Ammon's horn (tissue), 1 donor: ENCODE results near the gene HTATIP2.
"Not testable (repeated sequence)": the region's sequence is repeated elsewhere in the genome, so short reads cannot be mapped to it uniquely, and the experiment has no call there.

Experiments
- DNase-seq: peaks from one replicate; pipeline ENCODE4 v3.0.0-alpha.2; 2016; ENCODE audit warnings: low spot score

HTATIP2 gene

DNA sequence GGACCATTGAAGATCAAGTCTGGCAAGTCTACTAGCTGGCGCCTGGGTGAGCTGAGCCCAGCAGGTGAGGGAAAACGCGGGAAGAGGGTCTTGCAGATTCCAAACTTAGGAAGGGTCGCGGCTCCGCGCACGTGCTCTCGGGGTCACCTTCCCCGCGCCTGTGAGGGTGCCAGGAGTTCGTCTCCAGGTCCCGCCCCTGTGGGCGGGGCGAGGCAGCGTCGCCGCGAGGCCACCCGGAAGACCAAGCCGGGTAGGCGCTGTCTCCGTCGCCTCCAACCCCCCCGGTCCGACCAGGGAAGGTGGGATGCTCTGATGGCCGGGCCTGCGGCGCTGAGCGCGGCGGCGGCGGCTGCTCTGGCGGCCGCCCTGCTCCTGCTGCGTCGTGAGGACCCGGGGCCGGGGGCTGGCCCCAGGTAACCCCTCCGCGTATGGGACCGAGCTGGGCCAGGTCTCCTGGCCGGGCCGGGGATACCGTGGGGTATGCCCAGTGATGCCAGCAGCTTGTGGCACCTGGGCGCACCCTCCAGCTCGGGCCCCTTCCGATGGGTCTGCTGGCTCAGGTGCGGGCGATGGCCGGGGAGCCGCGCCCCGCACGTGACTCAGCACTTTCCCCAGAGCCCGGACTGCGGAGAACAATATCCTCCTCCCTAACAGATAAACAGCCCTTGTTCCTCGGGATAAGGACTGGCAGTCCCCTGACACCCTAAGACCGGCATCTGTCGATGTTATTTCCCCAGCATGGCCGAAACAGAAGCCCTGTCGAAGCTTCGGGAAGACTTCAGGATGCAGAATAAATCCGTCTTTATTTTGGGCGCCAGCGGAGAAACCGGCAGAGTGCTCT, at the start of gene HTATIP2:
HTATIP2 (plus strand) TSS at position 215 of the 841 bp plus-strand sequence; CDS start at position 739, 524 bp downstream.
- peak; percentile 81 for DNase-seq

DNA sequence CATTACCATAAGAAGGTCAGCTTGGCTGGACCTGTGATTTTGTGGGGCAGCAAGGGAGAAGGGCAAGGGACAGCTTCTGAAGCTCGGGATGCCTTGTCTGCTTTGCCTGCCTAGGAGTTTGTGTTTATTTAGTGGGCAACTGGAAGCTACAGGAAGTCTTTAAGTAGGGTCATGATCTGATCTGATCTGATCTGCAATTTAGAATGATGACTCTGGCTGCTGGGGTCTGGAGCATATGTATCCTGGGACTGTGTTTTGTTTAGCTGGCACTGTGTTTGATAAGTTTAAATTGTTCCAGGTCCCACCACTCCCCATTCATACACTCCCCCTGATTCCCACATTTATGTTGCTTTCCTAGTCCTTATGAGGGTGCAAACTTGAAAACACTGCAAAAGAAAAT, 47.7 kb upstream of the HTATIP2 start:
- no peak for DNase-seq

DNA sequence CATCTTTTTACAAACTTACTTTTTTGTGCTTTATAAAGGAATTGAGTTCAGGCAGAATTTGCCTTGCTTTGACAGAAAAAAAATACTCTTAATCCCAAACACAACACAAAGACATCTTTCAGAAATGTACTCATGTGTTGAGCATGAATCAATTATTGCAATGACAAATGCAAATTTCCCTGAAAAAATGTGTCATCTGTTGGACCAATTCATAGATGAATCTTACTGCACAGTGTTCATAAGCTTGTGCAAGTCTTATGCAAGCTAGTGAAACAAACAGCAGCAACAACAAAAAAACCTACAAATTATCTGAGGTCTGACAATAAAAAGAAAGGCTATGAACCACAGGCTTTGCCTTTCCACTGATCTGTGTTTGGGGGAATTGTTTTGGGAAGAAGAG, 42.3 kb upstream of the HTATIP2 start:
- no peak for DNase-seq

DNA sequence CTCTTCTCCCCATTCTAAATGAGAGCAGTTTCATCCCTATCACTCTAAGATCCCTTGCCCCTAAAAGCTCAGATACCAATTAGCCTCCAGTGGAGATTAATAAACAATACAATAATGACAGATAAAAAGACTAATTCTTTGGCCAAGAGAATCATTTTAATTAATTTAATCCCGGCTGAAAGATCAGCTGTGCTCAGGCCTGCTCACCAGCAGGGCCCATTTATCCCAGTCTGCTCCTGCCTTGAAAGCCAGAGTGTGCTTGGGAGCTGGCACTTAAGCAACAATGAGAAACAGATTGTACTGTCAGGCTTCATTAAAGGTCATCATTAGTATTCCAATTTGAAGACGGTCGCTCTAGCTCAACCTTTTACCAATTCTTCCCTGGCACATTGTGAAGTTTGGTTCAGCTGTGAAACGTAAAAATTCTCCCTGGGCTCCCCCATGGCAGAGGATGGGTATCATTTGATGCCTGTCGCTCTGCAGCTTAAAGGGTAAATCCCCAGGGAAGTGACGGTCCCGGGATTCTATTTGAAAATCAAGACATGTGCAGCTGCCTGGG, 36.1 kb upstream of the HTATIP2 start:
- no peak for DNase-seq

DNA sequence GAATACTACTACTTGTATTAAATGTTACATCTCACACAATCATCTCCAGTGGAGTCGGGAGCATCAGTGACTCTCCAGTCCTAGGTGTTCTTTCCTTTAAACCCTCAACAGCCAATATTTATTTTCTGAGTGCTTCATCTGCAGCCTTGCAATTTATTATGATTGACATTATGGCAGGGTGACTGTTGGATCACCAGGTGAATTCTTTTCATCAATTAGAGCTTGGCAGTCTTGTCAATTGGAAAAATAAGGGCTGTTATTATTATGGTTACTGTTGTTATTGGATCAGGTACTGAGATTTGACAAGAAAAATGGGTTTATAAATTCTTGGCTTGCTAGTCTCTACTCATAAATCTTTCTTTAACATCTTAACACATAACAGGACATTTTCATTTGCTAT, 27.5 kb upstream of the HTATIP2 start:
- no peak for DNase-seq

- DNase-seq = peak; percentile 66
Measured at GRCh38 chr11:20337526-20338154, 25.9 kb upstream of the HTATIP2 start.

DNA sequence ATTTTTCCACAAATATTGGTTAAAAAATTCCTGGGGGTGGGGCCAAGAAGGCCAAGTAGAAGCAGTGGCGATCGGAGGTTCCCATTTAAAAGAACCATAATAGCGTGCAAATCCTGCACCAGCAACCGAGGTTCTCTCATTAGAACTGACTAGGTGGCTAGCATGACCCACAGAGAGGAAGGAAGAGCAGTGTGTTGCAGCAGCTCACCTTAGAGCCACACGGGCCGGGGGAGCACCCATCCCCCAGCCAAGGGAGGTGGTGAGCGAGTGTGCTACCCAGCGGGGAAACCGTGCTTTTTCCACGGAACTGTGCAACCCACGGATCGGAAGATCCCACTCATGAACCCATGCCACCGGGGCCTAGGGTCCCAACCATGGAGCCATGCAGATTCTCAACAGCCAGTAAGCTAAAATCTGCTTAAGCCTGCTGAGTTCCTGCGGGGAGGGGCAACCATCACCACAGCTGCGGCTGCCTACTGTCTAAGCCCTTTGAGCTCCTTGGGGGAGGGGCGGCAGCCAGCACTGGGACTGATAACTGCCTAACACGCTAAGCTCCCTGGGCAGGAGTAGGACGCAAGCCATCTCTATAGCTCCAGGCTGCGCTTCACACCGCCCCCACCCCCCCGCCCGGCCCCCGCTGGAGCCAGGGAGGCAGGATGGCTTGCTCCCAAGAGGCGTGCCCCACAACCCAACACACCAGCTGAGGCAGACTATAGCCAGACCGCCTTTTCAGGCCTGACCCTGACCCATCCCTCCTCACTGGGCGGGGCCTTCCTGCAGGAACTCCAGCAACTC, 21.0 kb upstream of the HTATIP2 start:
- no peak for DNase-seq

DNA sequence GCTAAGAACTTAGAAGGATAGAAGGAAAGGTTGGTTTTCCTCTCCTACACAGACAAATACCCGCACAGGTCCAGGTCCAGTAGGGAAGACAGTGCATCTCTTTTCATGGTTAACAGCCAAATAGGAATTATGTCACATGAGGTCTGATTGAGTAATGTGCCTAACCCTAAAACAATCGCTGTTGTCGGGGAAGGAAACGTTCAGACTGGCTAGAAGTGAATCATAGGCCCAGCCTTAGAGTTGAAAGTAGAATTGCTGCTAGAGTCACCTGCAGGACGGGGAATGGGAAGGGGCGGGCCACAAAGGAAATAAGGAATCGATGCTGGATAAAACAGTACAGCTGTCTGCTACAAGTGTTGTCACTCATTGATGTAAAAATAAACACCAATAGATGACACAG, 12.4 kb upstream of the HTATIP2 start:
- DNase-seq = no peak

DNA sequence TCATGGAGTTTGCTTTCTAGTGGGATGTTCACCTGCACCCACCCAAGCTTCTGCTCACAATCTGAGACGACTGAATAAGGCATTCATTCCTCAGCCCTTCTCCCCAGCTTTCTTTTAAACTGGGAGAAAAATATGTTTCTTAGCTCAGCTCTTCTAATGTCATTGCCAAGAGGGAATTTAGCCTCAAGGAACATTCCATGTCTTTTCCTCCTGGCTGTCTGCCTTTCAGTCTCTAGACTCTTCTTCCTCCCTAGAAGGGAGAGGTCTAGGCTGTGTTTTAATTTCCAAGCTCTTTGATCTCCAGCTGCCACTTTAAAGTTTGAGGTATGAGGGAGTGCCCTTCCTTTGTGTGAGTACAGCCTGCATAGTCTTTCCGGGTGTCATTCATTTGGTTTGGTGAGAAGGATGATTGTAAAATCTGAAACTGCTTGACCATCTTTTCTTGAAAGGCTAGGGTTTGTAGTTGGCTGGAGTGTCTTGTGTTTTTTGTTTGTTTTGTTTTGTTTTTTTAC, 11.7 kb upstream of the HTATIP2 start:
- no peak for DNase-seq

DNA sequence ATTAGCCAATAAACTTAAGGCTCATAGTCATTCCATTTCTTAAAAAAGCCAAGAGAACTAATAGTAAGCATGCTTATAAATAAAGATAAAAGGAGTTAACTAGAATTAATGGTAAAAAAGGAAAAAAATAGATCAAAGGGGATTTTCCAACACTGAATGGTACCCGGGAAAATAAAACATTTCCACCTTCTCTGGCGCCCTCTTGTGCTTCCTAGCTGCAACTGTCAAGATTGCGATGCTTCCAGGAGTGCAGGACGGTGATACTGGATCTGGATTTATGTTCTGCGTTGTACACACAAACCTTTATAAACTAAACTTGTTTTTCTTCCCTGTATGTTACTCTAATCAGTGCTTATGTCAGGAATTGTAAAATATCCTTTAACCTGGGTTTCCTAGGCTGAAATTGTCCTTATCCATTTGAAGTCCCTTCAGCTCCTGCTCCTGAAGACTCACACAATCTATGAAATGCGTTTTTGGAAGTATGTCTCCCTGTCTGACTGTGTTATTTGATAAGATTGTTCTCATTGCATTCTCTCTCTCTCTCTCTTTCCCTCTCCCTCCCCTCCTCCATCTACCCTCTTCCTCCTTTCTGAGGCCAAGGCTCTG, 9.6 kb upstream of the HTATIP2 start:
- peak; percentile 72 for DNase-seq

DNA sequence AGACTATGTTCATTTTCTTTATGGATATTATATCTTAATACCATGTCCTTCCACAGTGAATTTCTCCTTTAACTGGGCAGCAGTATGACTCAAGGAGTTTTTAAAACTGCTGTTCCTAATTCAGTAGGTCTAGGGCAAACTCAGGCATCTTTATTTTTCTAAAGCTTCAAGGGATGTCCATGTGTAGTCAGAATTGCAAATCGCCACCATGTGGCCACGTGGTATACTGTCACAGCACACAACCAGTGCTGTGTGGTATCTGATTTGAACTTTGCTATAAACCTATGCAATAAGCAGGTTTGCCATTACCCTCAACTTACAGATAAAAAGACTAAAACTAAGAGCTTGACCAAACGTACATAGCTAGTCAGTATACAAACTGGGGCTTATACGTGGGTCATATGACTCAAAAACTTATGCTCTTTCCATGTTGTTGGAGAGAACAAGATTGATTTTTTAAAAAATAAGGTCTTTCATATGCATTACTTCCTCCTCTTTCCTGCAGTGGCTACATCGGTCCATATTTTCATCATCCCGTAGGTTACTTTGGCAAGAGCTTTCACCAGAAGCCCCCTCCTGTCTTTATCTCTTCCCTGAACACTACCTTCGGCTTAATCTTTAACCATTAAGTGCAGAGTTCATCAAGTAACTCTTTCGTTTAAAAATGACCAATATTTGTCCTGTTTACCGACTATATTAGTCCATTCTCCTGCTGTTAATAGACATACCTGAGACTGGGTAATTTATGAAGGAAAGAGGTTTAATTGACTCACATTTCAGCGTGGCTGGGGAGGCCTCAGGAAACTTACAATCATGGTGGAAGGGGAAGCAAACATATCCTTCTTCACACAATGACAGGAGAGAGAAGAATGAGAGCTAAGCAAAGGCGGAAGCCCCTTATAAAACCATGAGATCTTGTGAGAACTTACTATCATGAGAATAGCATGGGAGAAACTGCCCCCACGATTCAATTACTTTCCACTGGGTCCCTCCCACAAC, 8.0 kb upstream of the HTATIP2 start:
- peak; percentile 70 for DNase-seq

- DNase-seq = no peak
Measured at GRCh38 chr11:20357150-20357549, 6.4 kb upstream of the HTATIP2 start.

- DNase-seq = no peak
Measured at GRCh38 chr11:20360650-20361049, 2.9 kb upstream of the HTATIP2 start.

DNA sequence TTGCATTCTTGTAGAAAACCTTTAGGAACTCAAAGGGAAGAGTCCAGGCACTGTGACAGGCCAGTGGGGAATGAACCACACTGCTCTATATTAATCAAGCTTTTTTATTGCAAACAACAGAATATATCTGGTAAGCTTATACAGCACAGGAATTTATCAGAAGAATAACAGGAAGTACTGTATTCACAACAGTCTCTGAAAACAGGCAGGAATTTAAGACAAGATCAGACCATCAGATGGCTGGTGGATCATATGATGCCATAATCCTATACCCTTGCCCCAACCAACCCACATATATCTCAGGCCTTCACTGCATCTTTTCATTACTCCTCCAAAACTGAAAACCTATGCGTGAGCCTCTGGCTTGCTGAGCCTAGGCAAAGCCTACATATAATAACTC, 1.0 kb upstream of the HTATIP2 start:
- DNase-seq = no peak

DNA sequence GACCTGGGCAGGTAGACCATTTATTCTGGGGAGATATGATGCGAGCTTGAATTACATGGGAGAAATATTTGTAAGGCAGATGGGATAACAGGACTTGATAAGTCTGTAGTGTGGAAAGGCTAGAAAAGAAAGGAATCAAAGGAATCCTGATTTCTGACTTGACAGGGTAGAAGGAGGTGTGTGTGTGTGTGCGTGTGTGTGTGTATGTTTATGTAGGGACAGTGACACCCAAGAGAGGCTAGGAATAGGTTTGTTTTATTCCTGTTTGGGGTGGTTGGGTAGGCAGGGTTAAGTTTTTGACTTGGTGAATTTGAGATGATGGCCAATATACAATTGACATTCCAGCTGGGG, 390 bp upstream of the HTATIP2 start:
- no peak for DNase-seq

- no peak for DNase-seq
Measured at GRCh38 chr11:20364341-20364792, 853 bp downstream of the HTATIP2 start.

DNA sequence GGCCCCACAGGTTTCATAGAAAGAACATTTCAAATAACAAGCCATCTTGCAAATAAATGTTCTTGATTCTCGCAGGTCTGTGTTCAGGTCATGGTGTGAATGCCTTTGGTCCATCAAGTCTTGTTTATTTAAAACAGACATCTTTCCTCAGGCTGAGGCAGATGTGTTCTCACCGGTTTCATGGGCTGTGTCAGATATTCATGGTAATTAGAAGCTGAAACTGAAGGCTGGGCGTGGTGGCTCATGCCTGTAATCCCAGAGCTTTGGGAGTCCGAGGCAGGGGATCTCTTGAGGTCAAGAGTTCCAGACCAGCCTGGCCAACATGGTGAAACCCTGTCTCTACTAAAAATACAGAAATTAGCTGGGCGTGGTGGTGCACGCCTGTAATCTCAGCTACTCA, 2.0 kb downstream of the HTATIP2 start:
- not testable (repeated sequence) for DNase-seq

DNA sequence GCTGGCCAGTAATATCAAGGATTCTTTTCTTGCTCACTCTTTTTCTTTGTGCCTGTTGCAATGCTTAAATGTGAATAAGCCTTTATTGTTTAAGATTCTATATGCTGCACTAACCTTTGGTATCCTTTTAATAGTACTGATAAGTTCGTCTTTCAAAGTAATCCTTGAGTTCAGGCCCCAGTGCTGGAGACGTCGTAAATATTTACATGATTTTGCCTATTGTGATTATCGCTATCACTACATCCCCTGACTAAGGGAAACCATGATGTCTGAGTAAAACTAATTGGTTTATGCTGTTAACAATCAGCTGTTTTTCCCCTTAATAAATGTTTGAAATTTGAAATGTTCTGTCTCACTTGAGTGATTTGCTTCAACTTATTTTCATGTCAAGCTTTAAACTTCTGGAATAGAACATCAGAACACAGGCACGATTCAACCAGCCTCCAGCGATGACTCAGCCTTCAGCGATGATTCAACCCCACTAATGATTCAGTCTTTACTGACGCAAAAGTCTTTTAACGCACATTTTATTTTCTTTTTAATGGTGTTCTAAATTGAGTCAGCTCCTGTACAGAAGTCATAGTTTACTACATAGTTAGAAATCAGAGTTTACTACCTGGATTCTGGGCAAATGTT, 3.9 kb downstream of the HTATIP2 start:
- peak; percentile 82 for DNase-seq

DNA sequence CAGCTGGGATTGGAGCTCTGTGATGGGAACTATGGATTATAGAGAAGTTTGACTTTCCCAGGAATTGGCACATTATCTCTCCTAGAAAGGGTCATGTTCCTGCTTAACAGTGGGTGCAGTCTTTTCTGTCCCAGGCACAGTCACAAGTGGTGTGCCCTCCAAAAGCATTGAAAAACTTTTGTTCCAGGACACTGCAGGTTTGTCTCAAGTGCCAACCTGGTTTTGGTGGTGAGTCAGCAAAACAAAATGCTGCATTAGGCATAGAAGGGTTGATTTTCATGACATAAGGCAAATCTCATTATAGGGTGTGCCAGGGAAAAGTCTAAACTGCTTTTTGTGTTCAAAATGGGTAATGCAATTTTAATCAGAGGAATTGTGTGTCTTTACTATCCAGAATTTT, 4.9 kb downstream of the HTATIP2 start:
- DNase-seq = no peak

GRCh38 chr11:20369826-20370225, 6.3 kb downstream of the HTATIP2 start:
- no peak for DNase-seq
